Keratinocyte (primary cell): ENCODE measurements around the gene ZNF169.

Experiments
- CTCF ChIP-seq, 3 experiments: IDR thresholded peaks in 1 of 3; conservative IDR thresholded peaks in 1 of 3; optimal IDR thresholded peaks in 1 of 3; 2 replicates in 2 of 3; 3 replicates in 1 of 3; pipeline versions ENCODE3 to v1.5.1; 2011; ENCODE audit warnings: low read length in 3 of 3, mild to moderate bottlenecking in 3 of 3, moderate library complexity in 2 of 3, control low read depth in 1 of 3, inconsistent platforms in 1 of 3; ENCODE audit not compliant: insufficient read depth in 2 of 3; ENCODE audit errors: extremely low read depth in 1 of 3
- EZH2 ChIP-seq: IDR thresholded peaks from one replicate; pipeline ENCODE4 v1.6.1; 2012; ENCODE audit warnings: inconsistent platforms, mild to moderate bottlenecking, low read length, moderate library complexity

- no peak for TF ChIP-seq CTCF (optimal IDR thresholded peaks at IDR 0.05 in 1 of 3, IDR thresholded peaks at IDR 0.05 in 1 of 3, conservative IDR thresholded peaks at IDR 0.05 in 1 of 3; ENCODE audit: extremely low read depth in 1 of 3, insufficient read depth in 2 of 3, low read length in 3 of 3)
- no peak for TF ChIP-seq EZH2
These were observed 10.2 kb downstream of the ZNF169 start for GRCh38 chr9:94269264-94269663.
